ENCODE data around the gene CUBN. TPM values are rescaled to one million over a fixed set of nuclear protein-coding genes. Genes with fewer than 3 reads are reported as not detected.

Gene CUBN
- total and polyA plus RNA-seq, 9 of the 15 experiments (the other 6 are each of a cell fraction or from before 2014, with no cell fraction given), result 0.04 to 0.33 (median 0.09) TPM

DNA sequence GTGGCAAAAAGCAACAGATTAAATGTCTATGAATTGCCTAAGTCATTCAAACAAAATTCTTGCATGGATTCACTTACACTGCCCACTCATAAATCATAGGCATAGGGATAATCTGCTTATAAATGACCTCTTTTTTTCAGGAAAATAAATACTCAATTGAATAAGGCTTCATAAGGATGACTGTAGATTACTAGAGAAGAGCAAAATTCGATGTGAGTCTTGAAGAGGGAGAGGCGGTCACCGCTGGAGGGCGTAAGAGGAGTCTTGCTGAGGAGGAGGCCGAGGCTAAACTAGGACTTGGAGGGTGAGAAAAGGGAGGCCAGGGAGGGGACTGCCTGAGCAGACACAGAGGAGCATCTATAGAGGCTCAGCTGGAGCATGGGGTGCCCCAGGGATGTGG lies 177.0 kb downstream of the CUBN start (continued):
- TF ChIP-seq ELF1 (tag; IDR thresholded peaks at IDR 0.05) (no peak), ZKSCAN1 (IDR thresholded peaks at IDR 0.05; ENCODE audit: low read depth, low read length) (no peak), ZNF436 (CRISPR knock-in tag; IDR thresholded peaks at IDR 0.05) (no peak), LCOR (CRISPR knock-in tag; IDR thresholded peaks at IDR 0.05) (no peak)
- TF ChIP-seq, protein P1, sequence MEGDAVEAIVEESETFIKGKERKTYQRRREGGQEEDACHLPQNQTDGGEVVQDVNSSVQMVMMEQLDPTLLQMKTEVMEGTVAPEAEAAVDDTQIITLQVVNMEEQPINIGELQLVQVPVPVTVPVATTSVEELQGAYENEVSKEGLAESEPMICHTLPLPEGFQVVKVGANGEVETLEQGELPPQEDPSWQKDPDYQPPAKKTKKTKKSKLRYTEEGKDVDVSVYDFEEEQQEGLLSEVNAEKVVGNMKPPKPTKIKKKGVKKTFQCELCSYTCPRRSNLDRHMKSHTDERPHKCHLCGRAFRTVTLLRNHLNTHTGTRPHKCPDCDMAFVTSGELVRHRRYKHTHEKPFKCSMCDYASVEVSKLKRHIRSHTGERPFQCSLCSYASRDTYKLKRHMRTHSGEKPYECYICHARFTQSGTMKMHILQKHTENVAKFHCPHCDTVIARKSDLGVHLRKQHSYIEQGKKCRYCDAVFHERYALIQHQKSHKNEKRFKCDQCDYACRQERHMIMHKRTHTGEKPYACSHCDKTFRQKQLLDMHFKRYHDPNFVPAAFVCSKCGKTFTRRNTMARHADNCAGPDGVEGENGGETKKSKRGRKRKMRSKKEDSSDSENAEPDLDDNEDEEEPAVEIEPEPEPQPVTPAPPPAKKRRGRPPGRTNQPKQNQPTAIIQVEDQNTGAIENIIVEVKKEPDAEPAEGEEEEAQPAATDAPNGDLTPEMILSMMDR (IDR thresholded peaks at IDR 0.05 in 2 of 3, conservative IDR thresholded peaks at IDR 0.05 in 1 of 3; ENCODE audit: insufficient read depth in 2 of 3, low read depth in 1 of 3, low read length in 3 of 3), result peak; percentile 59 to 62 (median 61)
- TF ChIP-seq, protein P2, sequence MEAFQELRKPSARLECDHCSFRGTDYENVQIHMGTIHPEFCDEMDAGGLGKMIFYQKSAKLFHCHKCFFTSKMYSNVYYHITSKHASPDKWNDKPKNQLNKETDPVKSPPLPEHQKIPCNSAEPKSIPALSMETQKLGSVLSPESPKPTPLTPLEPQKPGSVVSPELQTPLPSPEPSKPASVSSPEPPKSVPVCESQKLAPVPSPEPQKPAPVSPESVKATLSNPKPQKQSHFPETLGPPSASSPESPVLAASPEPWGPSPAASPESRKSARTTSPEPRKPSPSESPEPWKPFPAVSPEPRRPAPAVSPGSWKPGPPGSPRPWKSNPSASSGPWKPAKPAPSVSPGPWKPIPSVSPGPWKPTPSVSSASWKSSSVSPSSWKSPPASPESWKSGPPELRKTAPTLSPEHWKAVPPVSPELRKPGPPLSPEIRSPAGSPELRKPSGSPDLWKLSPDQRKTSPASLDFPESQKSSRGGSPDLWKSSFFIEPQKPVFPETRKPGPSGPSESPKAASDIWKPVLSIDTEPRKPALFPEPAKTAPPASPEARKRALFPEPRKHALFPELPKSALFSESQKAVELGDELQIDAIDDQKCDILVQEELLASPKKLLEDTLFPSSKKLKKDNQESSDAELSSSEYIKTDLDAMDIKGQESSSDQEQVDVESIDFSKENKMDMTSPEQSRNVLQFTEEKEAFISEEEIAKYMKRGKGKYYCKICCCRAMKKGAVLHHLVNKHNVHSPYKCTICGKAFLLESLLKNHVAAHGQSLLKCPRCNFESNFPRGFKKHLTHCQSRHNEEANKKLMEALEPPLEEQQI (IDR thresholded peaks at IDR 0.05), result peak; percentile 37; the same call in 1 of the 2 replicates

DNA sequence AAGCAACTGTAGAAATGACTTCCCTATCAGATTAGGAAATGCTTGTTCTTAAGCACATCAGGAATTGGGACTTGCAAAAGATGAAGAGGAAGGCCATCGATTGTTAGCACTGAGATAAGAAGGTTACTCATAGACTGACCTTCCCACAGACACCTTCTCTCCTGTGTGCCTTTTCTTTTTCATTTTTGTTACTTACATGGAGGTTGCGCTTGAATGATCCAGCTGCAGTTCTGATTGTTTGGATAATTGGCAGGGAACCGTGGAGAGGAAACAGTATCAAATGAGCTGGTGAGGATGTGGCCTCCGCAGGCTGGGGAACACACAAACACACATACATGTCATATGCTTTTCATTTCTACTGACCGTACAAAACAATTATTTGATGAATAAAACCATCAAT lies 177.5 kb downstream of the CUBN start:
- ATAC-seq (no peak), DNase-seq (ENCODE audit: extremely low read depth in 1 of 4, low spot score in 3 of 4) (no peak), FAIRE-seq (no peak)
- Histone ChIP-seq H3K9me3 (replicated peaks; ENCODE audit: control insufficient read depth, insufficient read depth, low read depth, low read length) (no peaks in the 10 kb centered on the region), H4K20me1 (replicated peaks; ENCODE audit: control insufficient read depth, insufficient read depth, low read length) (no peaks in the 10 kb centered on the region), H3K4me2 (ENCODE audit: insufficient read depth, low read length) (no peak overlapping the region), H3K9me1 (ENCODE audit: control insufficient read depth, insufficient read depth, low read length) (no peaks in the 10 kb centered on the region), H3K27me3 (ENCODE audit: control insufficient read depth in 2 of 2, insufficient read depth in 2 of 2, low read length in 2 of 2) (no peaks in the 10 kb centered on the region), H3K27ac (ENCODE audit: extremely low read depth, low read depth, low read length) (no peak overlapping the region), H3K79me2 (ENCODE audit: control insufficient read depth, insufficient read depth, low read length) (no peaks in the 10 kb centered on the region), H3K36me3 (ENCODE audit: control insufficient read depth, insufficient read depth, low read length) (no peaks in the 10 kb centered on the region), H3K9ac (ENCODE audit: insufficient read depth in 1 of 2, low read depth in 2 of 2, low read length in 2 of 2) (no peak overlapping the region), H3K4me1 (replicated peaks in 1 of 2; ENCODE audit: control insufficient read depth in 2 of 2, insufficient read depth in 2 of 2, low read length in 2 of 2) (peaks cover 0 to 6% of the 10 kb centered on the region in 2 experiments; a peak in 1 of 5 replicates), H3K4me3 (no peak overlapping the region), H2AFZ (ENCODE audit: low read depth, low read length) (peak overlapping the region; percentile 46)
- TF ChIP-seq NR2C2 (CRISPR knock-in tag; IDR thresholded peaks at IDR 0.05), result no peak
- TF ChIP-seq NR2C2 (tag; IDR thresholded peaks at IDR 0.05), result 0 out of 2 replicates have a peak, but pooled peaks have one; percentile 8
- TF ChIP-seq NFE2 (IDR thresholded peaks at IDR 0.05; ENCODE audit: low read depth), result no peak
- in situ Hi-C loops (cut with MboI), result no loop called here
- intact Hi-C loops (cut with micrococcal nuclease), result loop anchor here (2.0 to 10.0 kb wide), 4 partner anchors 50 to 305 kb away; no protein-coding TSS in a partner anchor
- POLR2A ChIA-PET, result no interaction called here
- 63% methylated on average over 5 of the region's 5 CpGs for WGBS (ENCODE audit: insufficient coverage, low coverage, missing lambda C conversion rate)
- no TSS peak for BruUV-seq (replicated peaks)
- CTCF ChIA-PET (ENCODE audit: low intra/inter-chr PET ratio), result no interaction called here

Data from K562 (cell line).